Skeletal muscle cell (primary cell): ENCODE results near the gene XAF1.
A peak's percentile ranks its signal among the peaks of the same experiment; 100 is the strongest.
"Not testable (repeated sequence)": the region's sequence is repeated elsewhere in the genome, so short reads cannot be mapped to it uniquely, and the experiment has no call there.

Source experiments
- DNase-seq: peaks from one replicate; pipeline ENCODE4 v3.0.0-alpha.2; 2010; ENCODE audit warnings: low read depth
- H3K4me3 ChIP-seq: 2 replicates; pipeline ENCODE4 v1.5.1; 2011; ENCODE audit warnings: low read depth, mild to moderate bottlenecking, control low read depth, low read length, moderate library complexity

Gene XAF1, protein sequence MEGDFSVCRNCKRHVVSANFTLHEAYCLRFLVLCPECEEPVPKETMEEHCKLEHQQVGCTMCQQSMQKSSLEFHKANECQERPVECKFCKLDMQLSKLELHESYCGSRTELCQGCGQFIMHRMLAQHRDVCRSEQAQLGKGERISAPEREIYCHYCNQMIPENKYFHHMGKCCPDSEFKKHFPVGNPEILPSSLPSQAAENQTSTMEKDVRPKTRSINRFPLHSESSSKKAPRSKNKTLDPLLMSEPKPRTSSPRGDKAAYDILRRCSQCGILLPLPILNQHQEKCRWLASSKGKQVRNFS

DNA sequence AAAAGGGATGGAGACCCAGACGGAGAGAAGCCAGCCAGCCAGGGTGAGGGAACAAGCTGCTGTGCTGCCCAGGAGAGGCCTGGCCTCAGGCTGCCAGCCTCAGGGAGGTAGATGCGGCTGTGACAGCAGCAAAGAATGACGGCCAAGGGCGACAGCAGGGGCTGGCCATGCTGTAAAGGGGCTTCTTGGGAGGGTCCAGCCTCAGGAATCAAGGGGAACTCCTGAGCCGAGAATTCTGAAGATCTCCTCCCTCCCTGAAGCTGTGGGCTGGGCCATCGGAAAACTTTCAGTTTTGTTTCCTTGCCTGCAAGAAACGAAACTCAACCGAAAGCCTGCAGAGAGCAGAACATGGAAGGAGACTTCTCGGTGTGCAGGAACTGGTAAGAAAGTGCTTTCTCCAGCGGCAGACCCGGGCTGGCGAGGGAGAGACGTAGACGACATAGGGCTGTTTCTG is at the start of gene XAF1:
TSS of gene XAF1 (plus strand) at position 316 of the 454 bp plus-strand sequence. CDS start at position 349, 33 bp downstream.
- H3K4me3 ChIP-seq = peak within 1 kb of the TSS; percentile 7
- DNase-seq = peak; percentile 6

DNA sequence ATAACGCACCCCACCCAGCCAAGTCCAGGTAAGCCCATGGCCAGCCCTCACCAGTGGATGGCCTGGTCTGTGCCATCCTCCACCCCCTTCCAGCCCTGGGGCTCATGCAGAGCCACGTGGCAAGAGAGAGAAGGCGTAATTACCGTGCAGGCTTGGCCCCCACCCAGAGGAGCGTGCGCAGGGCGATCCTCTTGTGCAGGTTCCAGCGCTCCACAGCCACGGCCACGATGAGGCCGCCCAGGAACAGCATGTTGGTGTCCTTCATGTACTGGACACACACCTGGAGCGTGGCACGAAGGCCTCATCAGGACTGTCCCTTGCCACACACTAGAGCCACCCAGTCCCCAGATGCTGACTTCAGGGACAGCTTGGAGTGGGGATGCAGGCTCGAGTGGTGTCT is 49.3 kb upstream of the XAF1 start:
- no peak overlapping the region for H3K4me3 ChIP-seq
- DNase-seq = no peak

DNA sequence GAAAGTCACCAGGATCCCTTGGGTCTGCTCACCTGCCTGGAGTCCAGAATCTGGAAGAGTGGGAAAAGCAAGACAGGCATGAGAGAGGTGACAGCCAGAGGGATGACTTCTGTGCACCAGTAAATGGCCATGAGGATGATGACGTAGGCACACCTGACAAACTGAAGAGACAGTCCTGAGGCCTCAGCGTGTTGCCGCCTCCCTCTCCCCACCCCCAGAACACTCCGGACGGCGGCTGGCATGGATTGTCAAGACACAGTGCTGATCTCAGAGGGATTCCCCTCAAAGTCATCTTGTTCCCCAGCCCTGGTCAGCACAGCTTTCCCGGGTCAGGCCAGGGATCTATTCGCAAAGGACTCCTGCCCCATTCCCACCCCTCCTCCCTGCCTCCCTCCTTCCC is 48.9 kb upstream of the XAF1 start:
- DNase-seq = no peak
- no peak overlapping the region for H3K4me3 ChIP-seq

DNA sequence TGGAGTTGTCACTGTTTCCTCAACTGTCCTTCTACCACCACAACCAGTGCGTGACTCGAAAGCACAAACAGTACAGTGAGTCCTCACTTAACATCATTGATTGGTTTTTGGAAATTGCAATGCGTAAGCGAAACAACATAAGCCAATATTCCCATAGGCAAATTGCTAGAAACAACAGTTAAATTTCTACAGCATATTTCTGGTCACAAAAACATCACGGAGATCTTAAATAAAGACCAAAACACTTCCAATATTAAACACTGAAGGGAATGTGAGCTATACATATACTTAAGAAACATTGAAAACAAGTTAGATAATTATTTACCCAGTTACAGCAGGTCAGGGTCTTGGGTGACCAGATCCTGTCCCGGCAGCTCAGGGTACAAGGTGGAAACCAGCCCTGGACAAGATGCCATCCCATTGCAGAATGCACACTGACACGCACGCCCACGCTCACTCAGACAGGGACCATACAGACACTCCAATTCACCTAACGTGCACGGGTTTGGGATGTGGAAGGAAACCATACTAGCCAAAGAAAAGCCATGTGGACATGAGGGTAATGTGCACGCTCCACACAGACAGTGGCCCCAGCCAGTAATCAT is 47.4 kb upstream of the XAF1 start:
- H3K4me3 ChIP-seq = no peak overlapping the region
- DNase-seq = no peak

DNA sequence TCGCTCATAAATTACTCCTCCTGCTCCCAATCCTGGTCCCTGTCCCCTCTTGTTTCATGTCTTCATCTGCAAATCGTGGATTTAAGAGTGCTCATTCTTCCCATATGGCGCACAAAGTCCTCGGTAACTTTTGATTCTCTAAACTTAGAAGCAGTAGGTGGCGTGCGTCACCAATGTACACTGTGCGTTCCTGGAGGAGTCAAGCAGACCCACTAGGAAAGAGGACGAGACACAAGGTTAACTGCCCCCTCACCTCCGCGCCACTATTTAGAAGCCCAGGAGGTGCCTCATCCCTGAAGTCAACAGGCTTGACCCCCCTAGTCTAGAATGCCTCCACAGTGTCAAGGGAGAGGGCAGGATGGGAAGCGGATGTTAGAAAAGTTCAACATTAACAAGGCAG is 45.5 kb upstream of the XAF1 start:
- H3K4me3 ChIP-seq = no peak overlapping the region
- no peak for DNase-seq

DNA sequence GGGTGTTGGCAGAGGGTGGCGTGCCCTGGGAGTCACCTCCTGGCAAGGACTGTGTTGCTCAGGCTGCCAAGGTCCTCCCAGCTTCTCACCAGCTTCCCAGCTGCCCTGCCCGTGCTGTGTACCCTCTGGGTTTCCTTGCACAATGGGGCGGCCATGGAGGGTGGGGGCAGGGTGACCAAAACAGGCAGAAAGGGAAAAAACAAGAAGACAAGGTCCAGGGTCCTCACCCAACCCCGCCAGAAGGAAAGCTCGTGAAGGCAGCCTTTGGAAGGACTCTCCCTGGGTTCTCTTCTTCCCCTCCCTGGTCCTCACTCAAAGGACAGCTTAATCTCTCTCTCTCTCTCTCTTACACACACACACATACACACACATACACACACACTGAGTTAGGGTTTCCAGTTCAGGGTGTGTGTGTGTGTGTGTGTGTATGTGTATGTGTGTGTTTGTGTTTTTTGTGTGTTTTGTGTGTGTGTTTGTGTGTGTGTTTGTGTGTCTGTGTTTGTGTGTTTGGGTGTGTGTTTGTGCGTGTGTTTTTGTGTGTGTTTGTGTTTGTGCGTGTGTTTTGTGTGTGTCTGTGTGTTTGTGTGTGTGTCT is 44.7 kb upstream of the XAF1 start:
- DNase-seq = no peak
- no peak overlapping the region for H3K4me3 ChIP-seq

DNA sequence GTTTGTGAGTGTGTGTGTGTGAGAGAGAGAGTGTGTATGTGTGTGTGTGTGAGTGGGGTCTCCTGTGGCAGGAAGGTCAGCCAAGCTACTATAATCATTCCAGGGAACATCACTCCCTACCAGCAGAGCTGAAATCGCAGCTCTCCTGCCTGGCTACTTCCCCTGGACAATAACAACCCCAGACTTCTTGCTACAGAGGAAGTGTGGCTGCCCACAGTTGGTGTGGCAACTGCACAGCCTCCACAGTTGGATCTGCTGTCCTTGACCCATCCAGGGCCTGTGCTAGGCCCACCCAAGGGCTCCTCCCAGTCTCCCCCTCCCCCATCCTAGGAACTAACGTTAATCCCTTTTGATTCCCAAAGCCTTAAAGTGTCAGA is 44.2 kb upstream of the XAF1 start:
- no peak overlapping the region for H3K4me3 ChIP-seq
- DNase-seq = no peak

DNA sequence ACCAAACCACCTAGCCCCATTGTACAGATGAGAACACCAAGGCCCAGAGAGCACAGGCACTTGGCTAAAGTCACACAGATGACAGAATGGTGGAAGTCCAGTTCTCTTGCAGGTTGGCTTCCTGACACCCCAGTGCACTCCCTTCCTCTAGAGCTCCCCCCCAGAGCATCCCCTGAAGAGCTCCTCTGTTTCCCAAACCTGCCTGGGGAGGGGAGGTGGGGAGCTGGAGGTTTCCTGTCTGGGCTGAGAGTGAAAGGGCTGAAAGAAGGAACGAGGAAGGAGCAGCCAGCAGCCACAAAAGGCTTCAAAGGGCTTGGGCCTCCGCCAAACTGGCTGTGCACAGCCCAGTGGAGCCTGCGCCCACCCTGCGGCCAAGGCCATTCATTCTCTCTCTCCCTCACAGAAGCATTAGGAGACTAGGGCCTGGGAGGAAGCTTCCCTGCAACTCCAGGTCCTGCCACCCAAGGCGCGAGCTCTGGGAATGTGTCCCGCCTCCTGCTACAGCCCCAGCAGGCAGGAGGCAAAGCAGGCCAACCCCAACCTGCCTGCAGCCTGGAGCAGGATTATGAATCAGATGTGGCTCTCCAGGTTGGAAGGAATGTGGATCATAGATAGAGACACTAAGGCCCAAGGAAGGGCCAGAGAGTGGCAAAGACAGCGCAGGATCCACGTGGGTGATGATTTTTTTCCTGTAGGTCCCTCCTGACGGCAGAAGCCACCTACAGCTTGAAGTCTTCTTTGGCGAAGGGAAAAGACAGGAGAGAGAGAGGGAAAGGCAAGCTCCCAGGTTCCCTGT is 43.6 kb upstream of the XAF1 start:
- no peak overlapping the region for H3K4me3 ChIP-seq
- no peak for DNase-seq

DNA sequence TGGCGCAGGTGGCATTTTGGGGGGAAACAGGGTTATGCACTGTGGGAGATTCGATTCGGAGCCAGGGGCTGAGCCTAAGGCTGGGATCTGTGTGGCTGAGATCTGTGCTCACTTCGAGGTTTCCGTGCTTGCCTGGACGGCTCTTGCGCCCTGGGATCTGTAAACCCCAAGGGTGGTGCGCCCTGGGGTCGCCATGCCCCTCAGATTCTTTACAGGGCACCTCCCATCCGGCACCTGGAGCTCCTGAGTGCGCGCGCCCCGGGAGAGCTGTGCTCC is 43.1 kb upstream of the XAF1 start:
- peak overlapping the region; percentile 32 for H3K4me3 ChIP-seq
- DNase-seq = no peak

DNA sequence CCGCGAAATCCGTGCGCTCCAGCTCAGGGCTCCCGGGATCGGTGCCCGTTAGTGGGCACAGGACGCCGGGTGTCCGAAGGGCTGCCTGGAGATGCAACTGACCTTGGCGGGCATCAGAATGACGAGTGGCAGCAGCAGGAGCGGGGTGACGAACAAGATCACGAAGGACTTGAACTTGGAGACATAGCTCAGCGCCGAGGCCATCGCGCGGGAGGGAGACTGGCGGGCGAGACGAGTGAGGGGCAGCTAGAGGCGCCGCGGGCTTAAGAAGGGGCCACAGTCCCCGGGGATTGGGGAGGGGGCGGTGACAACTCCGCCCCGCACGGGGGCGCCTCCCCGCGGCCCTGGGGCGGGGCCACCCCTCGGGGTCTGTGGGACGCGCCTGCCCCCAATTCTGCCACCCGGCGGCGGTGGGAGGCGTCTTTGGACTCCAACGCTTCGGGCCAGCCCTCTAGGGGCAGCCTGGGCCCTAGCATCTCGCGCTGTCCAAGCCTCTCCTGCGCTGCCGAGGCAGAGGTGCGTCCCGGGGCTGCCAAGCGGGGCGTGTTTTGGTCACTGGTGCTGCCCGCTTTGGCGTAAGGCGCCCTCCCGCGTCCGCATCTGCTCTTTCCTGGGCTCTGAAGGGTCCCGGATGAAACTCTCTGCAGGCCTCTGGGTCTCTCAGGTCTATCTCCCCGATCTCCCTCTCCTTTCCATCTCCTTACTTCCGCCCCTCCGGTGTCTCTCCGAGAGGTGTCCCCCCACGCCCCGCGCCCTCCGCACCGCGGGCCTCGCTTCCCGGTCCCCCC is 42.5 kb upstream of the XAF1 start, which contains the start of gene SLC13A5:
TSS of gene SLC13A5 (minus strand) at position 240 of the 788 bp plus-strand sequence. CDS start at position 204, 36 bp downstream.
- DNase-seq = no peak

DNA sequence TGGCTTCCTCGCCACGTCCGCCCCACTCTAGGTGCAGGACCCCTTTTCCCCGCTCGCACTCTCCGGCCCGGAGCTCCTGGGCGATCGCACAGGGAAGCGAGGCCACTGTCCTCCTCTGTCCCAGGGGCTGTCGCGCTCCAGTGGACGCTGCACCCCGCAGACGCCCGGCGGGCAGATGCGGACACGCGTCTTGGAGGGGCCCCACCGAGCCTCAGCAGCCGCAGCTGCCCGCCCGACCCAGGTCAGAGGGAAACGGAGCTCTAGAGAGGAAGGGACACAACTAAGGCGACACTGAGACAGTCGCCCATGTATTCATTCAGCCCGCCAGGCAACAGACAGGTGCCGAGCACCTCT is 42.0 kb upstream of the XAF1 start:
- DNase-seq = no peak
- H3K4me3 ChIP-seq = peak overlapping the region; percentile 32

More for the DNA sequence above, 42.5 kb upstream of the XAF1 start, which contains the start of gene SLC13A5:
- peak within 1 kb of the TSS; percentile 32 for H3K4me3 ChIP-seq

DNA sequence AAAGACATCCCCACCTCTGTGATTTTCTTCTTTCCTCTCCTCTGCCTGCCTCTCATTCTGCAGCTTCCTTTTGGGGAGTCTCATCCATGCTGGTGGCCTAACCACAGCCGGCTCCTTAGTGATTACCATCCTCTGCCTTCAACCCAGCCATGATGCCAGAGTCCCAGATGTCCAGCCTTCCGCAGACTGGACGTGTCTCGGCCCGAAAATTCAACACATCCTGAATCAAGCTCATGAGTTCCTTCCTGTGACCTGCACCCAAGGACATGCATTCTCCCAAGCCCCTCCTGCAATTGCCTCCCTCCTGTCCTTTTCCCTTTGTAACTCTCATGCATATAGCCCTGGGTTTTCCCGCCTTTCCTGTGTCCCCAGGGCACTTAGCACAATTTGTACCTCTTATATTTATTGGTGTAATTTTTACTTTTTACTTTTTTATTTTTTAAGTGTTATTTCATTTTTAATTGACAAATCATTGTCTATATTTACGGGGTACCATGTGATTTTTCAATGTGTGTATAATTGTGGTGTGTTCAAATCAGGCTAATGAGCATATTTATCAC is 41.5 kb upstream of the XAF1 start:
- no peak overlapping the region for H3K4me3 ChIP-seq

DNA sequence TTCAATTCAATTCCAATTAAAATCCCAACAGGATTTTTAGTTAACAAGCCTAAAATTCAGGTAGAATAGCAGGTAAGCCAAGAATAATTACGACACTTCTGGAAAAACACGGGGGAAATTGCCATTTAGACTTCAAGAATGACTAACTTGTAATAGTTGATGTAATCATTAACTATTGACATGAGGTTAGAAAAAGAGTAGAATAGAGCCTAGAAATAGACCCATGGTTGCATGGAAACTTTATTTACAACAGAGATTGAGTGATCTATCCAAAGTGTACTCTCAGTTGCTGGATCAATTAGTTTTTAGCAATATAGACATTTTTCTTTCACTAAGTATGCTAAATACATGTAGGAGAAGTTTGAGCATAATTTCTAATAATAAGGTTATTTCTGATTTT is 39.1 kb upstream of the XAF1 start:
- H3K4me3 ChIP-seq = no peak overlapping the region

More for the DNA sequence above, 41.5 kb upstream of the XAF1 start:
- DNase-seq = no peak

DNA sequence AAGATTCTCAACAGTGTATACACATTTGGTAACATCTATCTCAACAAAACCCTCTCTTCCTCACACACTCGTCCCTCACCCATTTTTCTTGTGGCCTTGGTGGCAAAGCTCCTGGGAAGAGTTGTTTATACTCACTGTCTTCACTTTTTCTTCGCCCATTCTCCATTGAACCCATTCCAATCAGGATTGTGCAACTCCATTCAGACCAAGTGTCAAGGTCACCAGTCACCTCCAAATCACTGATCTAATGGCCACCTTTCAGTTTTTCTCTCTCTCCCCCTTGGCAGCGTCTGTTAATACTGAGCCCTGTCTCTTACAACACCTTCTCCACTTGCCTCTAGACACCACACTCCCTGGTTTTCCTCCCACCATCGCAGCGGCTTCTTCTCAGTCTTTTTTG is 34.1 kb upstream of the XAF1 start:
- H3K4me3 ChIP-seq = no peak overlapping the region
- DNase-seq = no peak

More for the DNA sequence above, 39.1 kb upstream of the XAF1 start:
- no peak for DNase-seq

DNA sequence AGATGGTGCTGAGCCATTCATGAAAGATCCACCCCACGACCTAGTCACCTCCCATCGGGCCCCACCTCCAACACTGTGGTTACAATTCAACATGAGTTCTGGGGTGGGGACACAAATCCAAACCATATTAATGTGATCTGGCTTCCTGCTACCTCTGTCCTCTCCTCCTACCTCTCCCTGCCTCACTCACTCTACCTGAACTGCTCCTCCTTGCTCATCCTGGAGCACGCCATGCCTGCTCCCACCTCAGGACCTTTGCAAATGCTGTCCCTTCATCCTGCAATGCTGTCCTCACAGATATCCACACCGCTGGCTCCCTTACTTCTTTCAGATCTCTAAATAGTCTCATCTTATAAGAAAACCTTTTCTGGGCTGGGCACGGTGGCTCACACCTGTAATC is 31.8 kb upstream of the XAF1 start:
- DNase-seq = no peak
- no peak overlapping the region for H3K4me3 ChIP-seq

DNA sequence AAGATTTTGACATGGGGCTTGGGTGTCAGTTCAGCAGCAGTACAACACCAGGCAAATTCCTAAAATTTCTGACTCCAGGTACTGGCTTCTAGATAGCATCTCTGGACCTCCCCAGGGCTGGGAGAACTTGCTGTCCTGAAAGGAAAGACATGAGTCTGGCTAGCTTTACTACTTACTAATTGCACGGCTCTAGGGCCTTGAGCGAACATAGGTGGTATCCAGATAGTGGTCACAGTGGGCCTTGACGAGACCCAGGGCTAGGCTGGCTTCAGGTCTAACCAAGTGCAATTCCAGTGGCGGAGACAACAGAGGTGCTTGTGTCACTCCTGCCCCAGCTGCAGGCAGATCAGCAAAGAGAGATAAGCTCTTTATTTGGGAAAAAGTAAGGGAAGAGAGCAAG is 26.3 kb upstream of the XAF1 start:
- no peak for DNase-seq

DNA sequence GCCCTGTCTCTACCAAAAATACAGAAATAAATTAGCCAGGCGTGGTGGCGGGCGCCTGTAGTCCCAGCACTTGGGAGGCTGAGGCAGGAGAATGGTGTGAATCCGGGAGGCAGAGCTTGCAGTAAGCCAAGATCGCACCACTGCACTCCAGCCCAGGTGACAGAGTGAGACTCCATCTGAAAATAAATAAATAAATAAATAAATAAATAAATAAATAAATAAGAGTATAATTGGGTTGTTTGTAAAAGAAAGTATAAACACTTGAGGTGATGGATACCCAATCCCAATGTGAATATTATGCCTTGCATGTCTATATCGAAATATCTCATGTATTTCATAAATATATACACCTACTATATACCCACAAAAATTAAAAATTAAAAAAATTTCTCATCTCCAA is 9.2 kb upstream of the XAF1 start:
- not testable (repeated sequence) for DNase-seq

More for the DNA sequence above, 26.3 kb upstream of the XAF1 start:
- H3K4me3 ChIP-seq = no peak overlapping the region

DNA sequence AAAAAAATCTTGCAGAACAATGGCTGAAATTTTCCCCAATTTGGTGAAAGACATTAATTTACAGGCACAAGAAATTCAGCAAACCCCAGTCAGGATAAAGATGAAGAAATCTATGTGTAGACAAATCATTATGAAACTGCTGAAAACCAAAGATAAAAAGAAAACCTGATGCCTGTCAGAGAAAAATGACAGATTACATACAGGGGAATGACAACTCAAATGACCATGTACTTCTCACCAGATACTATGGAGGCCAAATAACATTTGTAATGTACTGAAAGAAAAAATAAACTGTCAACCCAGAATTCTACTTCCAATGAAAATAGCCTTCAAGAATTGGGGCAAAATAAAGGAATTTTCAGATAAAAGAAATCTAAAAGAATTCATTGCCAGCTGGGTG is 7.2 kb upstream of the XAF1 start:
- H3K4me3 ChIP-seq = no peak overlapping the region
- DNase-seq = no peak

More for the DNA sequence above, 9.2 kb upstream of the XAF1 start:
- not testable (repeated sequence) for H3K4me3 ChIP-seq

DNA sequence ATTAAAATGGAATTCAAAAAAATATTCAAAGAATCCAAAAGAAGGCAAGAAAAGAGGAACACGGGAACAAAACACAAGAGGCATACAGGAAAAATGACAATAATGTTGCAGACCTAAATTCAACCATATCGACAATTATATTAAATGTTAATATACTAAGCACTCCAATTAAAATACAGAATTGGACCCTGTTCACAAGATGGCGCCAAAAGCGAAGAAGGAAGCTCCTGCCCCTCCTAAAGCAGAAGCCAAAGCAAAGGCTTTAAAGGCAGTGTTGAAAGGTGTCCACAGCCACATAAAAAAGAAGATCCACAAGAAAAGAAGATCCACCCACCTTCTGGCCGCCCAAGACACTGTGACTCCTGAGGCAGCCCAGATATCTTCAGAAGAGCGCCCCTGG is 6.3 kb upstream of the XAF1 start:
- DNase-seq = no peak
- no peak overlapping the region for H3K4me3 ChIP-seq
